HepG2 (cell line): ENCODE data around the gene ADAMTS14. TPM values are rescaled to one million over a fixed set of nuclear protein-coding genes. Genes with fewer than 3 reads are reported as not detected.

Experiments used
- ATAC-seq: fragments of 200-7000 bp; cut with Tn5 transposase; 3 replicates; pipeline ENCODE4 v1.9.1; 2020; ENCODE audit warnings: mild to moderate bottlenecking, moderate library complexity
- BruUV-seq: library from RNA; stranded (reverse); fragments of 400-500 nt; replicated peaks from 2 replicates; lab custom pipeline; 2021; lab: Mats Ljungman, UMichigan
- CTCF ChIA-PET: fragments of 300-600 bp; formaldehyde crosslinking; extraction: SDS; loops from one replicate; lab custom pipeline; 2021; ENCODE audit warnings: low total read pairs, inconsistent platforms, low intra/inter-chr PET ratio; lab: Yijun Ruan, JAX
- POLR2A ChIA-PET: fragments of 350-600 bp; sonication (Branson Sonifier 250); formaldehyde crosslinking; loops from one replicate; lab custom pipeline; 2020; ENCODE audit warnings: antibody characterized with exemption, inconsistent platforms; lab: Yijun Ruan, JAX
- DNase-seq: peaks from one replicate; pipeline ENCODE4 v3.0.0-alpha.2; 2015; ENCODE audit warnings: low spot score
- FAIRE-seq: peaks from 3 replicates; lab custom pipeline; 2011; peaks lifted over from hg19 to GRCh38; lab: Jason Lieb, UNC
- H2AFZ ChIP-seq: one replicate; pipeline ENCODE4 v1.6.1; 2011; ENCODE audit warnings: low read length, inconsistent platforms
- H3K27ac ChIP-seq: fragments of 300-600 bp; 3 replicates; pipeline ENCODE4 v1.8.0; 2011; ENCODE audit warnings: mixed run types, mild to moderate bottlenecking, mixed read lengths, low read length, inconsistent platforms; ENCODE audit not compliant: insufficient read depth; ENCODE audit errors: extremely low read length
- H3K27me3 ChIP-seq, 2 experiments: fragments of 200-600 bp in 1 of 2; 2 replicates in 1 of 2; 3 replicates in 1 of 2; pipeline versions ENCODE4 v1.6.0 to v1.8.0; 2011; ENCODE audit warnings: low read length in 2 of 2, mild to moderate bottlenecking in 2 of 2, moderate library complexity in 2 of 2, inconsistent platforms in 1 of 2; ENCODE audit not compliant: insufficient read depth in 2 of 2, control insufficient read depth in 1 of 2
- H3K36me3 ChIP-seq, 2 experiments: fragments of 200-600 bp in 1 of 2; replicated peaks in 1 of 2; 2 replicates in 1 of 2; 3 replicates in 1 of 2; pipeline versions ENCODE4 v1.5.1 to v1.8.0; 2011; ENCODE audit warnings: low read length in 2 of 2, inconsistent platforms in 1 of 2; ENCODE audit not compliant: insufficient read depth in 2 of 2, control insufficient read depth in 1 of 2
- H3K4me1 ChIP-seq: 2 replicates; pipeline ENCODE4 v1.5.1; 2012; ENCODE audit warnings: low read length, inconsistent platforms; ENCODE audit not compliant: insufficient read depth
- H3K4me2 ChIP-seq: 2 replicates; pipeline ENCODE4 v1.6.0; 2011; ENCODE audit warnings: low read depth, low read length, inconsistent platforms
- H3K4me3 ChIP-seq, 3 experiments: fragments of 200-600 bp in 1 of 3; sonication (generic), shearing (Covaris generic) in 1 of 3; replicated peaks in 1 of 3; 2 replicates each; pipeline ENCODE4 v1.5.1; 2011 to 2016; ENCODE audit warnings: low read length in 3 of 3, inconsistent platforms in 2 of 3, low read depth in 2 of 3, mild to moderate bottlenecking in 2 of 3, control low read depth in 1 of 3, mixed read lengths in 1 of 3; ENCODE audit not compliant: insufficient read depth in 1 of 3
- H3K79me2 ChIP-seq: one replicate; pipeline ENCODE4 v1.6.1; 2011; ENCODE audit warnings: low read length, inconsistent platforms; ENCODE audit not compliant: insufficient read depth
- H3K9ac ChIP-seq: 2 replicates; pipeline ENCODE4 v1.6.0; 2011; ENCODE audit warnings: mild to moderate bottlenecking, low read depth, low read length, inconsistent platforms; ENCODE audit not compliant: insufficient read depth
- H3K9me3 ChIP-seq: 2 replicates; pipeline ENCODE4 v1.5.1; 2012; ENCODE audit warnings: mild to moderate bottlenecking, low read length
- H4K20me1 ChIP-seq: 2 replicates; pipeline ENCODE4 v1.6.0; 2011; ENCODE audit warnings: inconsistent platforms, mild to moderate bottlenecking, low read length, moderate library complexity; ENCODE audit not compliant: insufficient read depth
- CC2D1A ChIP-seq: sonication (generic); formaldehyde crosslinking; IDR thresholded peaks from 2 replicates; pipeline ENCODE4 v1.8.1; 2023; ENCODE audit warnings: mild to moderate bottlenecking, missing genetic modification reagents
- DMAP1 ChIP-seq: IDR thresholded peaks from 2 replicates; pipeline ENCODE4 v1.6.1; 2016
- EZH2 ChIP-seq: conservative IDR thresholded peaks from 2 replicates; pipeline ENCODE4 v1.6.1; 2012; ENCODE audit warnings: mild to moderate bottlenecking, low read depth, low read length, moderate library complexity
- GRHL1 ChIP-seq: sonication (generic); formaldehyde crosslinking; conservative IDR thresholded peaks from 2 replicates; pipeline ENCODE4 v1.8.0; 2022; ENCODE audit warnings: missing genetic modification reagents
- HMG20B ChIP-seq: conservative IDR thresholded peaks from 2 replicates; pipeline ENCODE4 v1.6.1; 2016; ENCODE audit warnings: missing genetic modification reagents, missing compliant biosample characterization
- MAF1 ChIP-seq: sonication (generic); formaldehyde crosslinking; IDR thresholded peaks from 2 replicates; pipeline ENCODE4 v1.5.0; 2020; ENCODE audit warnings: missing genetic modification reagents, borderline replicate concordance
- REL ChIP-seq: sonication (generic); formaldehyde crosslinking; conservative IDR thresholded peaks from 2 replicates; pipeline ENCODE4 v1.8.0; 2022; ENCODE audit warnings: mild to moderate bottlenecking, missing genetic modification reagents, moderate library complexity
- SNAPC2 ChIP-seq: sonication (generic); formaldehyde crosslinking; IDR thresholded peaks from 2 replicates; pipeline ENCODE4 v1.8.1; 2022; ENCODE audit warnings: mild to moderate bottlenecking, missing genetic modification reagents
- ZNF281 ChIP-seq: sonication (generic); formaldehyde crosslinking; IDR thresholded peaks from 2 replicates; pipeline ENCODE4 v1.4.0; 2020; ENCODE audit warnings: missing genetic modification reagents, borderline replicate concordance
- ZNF441 ChIP-seq: sonication (generic); formaldehyde crosslinking; IDR thresholded peaks from 2 replicates; pipeline ENCODE4 v1.7.0; 2021; ENCODE audit warnings: missing genetic modification reagents, borderline replicate concordance
- ZNF75D ChIP-seq: sonication (generic); formaldehyde crosslinking; IDR thresholded peaks from 2 replicates; pipeline ENCODE4 v1.8.1; 2023; ENCODE audit warnings: missing genetic modification reagents, mild to moderate bottlenecking, borderline replicate concordance
- ZNF777 ChIP-seq: sonication (generic); formaldehyde crosslinking; IDR thresholded peaks from 2 replicates; pipeline ENCODE4 v1.4.0; 2020; ENCODE audit warnings: missing genetic modification reagents
- WGBS: methylation state at CpG from one replicate; pipeline ENCODE4 v1.1.6; 2017; ENCODE audit warnings: low lambda C conversion rate; 5-methylcytosine and 5-hydroxymethylcytosine counted together
- in situ Hi-C: cut with HindIII; loops from 2 replicates; pipeline ENCODE4 v1.10.0; 2017; ENCODE audit warnings: low pct_unique_long_range_greater_than_20kb; ENCODE audit not compliant: extremely low pct_ligation_motif_present
- intact Hi-C: fragments of 100-400 bp; cut with micrococcal nuclease; formaldehyde crosslinking; loops from one replicate; pipeline ENCODE4 v1.10.0; 2022; ENCODE audit not compliant: unreplicated experiment
- polyA plus RNA-seq, 8 experiments: library from polyadenylated mRNA; depleted of rRNA in 3 of 8; stranded (reverse) in 7 of 8; unstranded in 1 of 8; fragments of >200 nt; fragmentation: Illumina TruSeq in 4 of 8; extraction: Trizol in 4 of 8; gene quantifications; 2 replicates each; pipeline versions ENCODE4 v1.2.1 to v1.2.3, GENCODE V29; 2011 to 2016; ENCODE audit warnings: low read depth in 4 of 8, missing spikeins in 1 of 8, mixed read lengths in 1 of 8; ENCODE audit not compliant: insufficient read depth in 1 of 8
- total RNA-seq, 5 experiments: library from RNA; depleted of rRNA; stranded (reverse); fragments of >200 nt; fragmentation: Illumina TruSeq; extraction: Trizol; gene quantifications; 2 replicates each; pipeline ENCODE4 v1.2.3, GENCODE V29; 2016; ENCODE audit warnings: low read depth in 1 of 5

The ADAMTS14 gene
- total and polyA plus RNA-seq, 2 of the 13 experiments (the other 11 are each of a cell fraction or from before 2014, with no cell fraction given) = 0.04 to 0.07 TPM

- Histone ChIP-seq H3K79me2 (no peaks in the 10 kb centered on the region), H3K36me3 (no peaks in the 10 kb centered on the region), H3K27ac (no peak overlapping the region), H4K20me1 (no peaks in the 10 kb centered on the region), H3K27me3 (no peaks in the 10 kb centered on the region; a peak in 1 of 5 replicates), H3K9me3 (no peaks in the 10 kb centered on the region), H3K4me1 (no peaks in the 10 kb centered on the region), H3K9ac (no peak overlapping the region), H3K4me3 (no peak overlapping the region), H2AFZ (no peak overlapping the region), H3K4me2 (no peak overlapping the region)
- DNase-seq = no peak
- intact Hi-C loops (no loop called here), in situ Hi-C loops (no loop called here)
- ATAC-seq = no peak
- 75% methylated on average over 2 of the region's 10 CpGs for WGBS
- POLR2A ChIA-PET = no interaction called here
- CTCF ChIA-PET = no interaction called here
- BruUV-seq = no TSS peak
- TF ChIP-seq ZNF441 (no peak), GRHL1 (CRISPR knock-in tag) (no peak)
- FAIRE-seq = no peak
Observed at GRCh38 chr10:70726909-70727495, 54.7 kb downstream of the ADAMTS14 start.

GRCh38 chr10:70728328-70728727 is 56.0 kb downstream of the ADAMTS14 start:
- no peak for TF ChIP-seq MAF1 (CRISPR knock-in tag)
- no peak for TF ChIP-seq ZNF75D (CRISPR knock-in tag)
- TF ChIP-seq ZNF281 (CRISPR knock-in tag) = no peak
- TF ChIP-seq DMAP1 (CRISPR knock-in tag) = no peak
- TF ChIP-seq CC2D1A = no peak
- no peak for TF ChIP-seq ZNF777 (CRISPR knock-in tag)
- no peak for TF ChIP-seq EZH2
- no peak for TF ChIP-seq SNAPC2
- no peak for TF ChIP-seq REL
- no peak for TF ChIP-seq HMG20B (CRISPR knock-in tag)
- TF ChIP-seq, all 625 proteins: peak for 0
- no peak for DNase-seq
- in situ Hi-C loops = no loop called here
- no peaks in the 10 kb centered on the region for H3K79me2 ChIP-seq
- intact Hi-C loops = no loop called here
- no peak overlapping the region for H2AFZ ChIP-seq
- H3K36me3 ChIP-seq = no peaks in the 10 kb centered on the region
- H3K9me3 ChIP-seq = no peaks in the 10 kb centered on the region
- WGBS = 59% methylated on average over 2 of the region's 2 CpGs
- no peak overlapping the region for H3K4me2 ChIP-seq
- POLR2A ChIA-PET = no interaction called here
- no peaks in the 10 kb centered on the region for H3K27me3 ChIP-seq
- FAIRE-seq = no peak
- H4K20me1 ChIP-seq = no peaks in the 10 kb centered on the region
- BruUV-seq = no TSS peak
- no peak overlapping the region for H3K9ac ChIP-seq
- ATAC-seq = peak; percentile 43; the same call in 1 of the 3 replicates
- H3K27ac ChIP-seq = no peak overlapping the region
- H3K4me1 ChIP-seq = no peaks in the 10 kb centered on the region
- CTCF ChIA-PET = no interaction called here
- H3K4me3 ChIP-seq = no peak overlapping the region
